GM23338 (cell line): ENCODE measurements around the gene KIAA0232. TPM values are rescaled to one million over a fixed set of nuclear protein-coding genes. Genes with fewer than 3 reads are reported as not detected.

Source experiments
- ATAC-seq: fragments of 200-7000 bp; cut with Tn5 transposase; 3 replicates; pipeline ENCODE4 v1.9.1; 2020
- DNase-seq: peaks from one replicate; pipeline ENCODE4 v3.0.0-alpha.2; 2015; ENCODE audit warnings: low spot score
- H2AFZ ChIP-seq: fragments of 200-600 bp; sonication (generic); 2 replicates; pipeline ENCODE4 v1.8.0; 2016; ENCODE audit warnings: antibody characterized with exemption, mild to moderate bottlenecking, moderate library complexity
- H3F3A ChIP-seq: fragments of 200-600 bp; sonication (generic); replicated peaks from 2 replicates; pipeline ENCODE4 v1.8.0; 2017; ENCODE audit warnings: antibody characterized with exemption, mixed run types, low read depth
- H3K27ac ChIP-seq: fragments of 200-600 bp; sonication (generic); 2 replicates; pipeline ENCODE4 v1.6.1; 2016; ENCODE audit warnings: low read depth
- H3K27me3 ChIP-seq: fragments of 200-600 bp; sonication (generic); 2 replicates; pipeline ENCODE4 v1.8.0; 2016; ENCODE audit warnings: mild to moderate bottlenecking, mixed run types, moderate library complexity; ENCODE audit not compliant: insufficient read depth
- H3K36me3 ChIP-seq: fragments of 200-600 bp; sonication (generic); 2 replicates; pipeline ENCODE4 v1.8.0; 2016; ENCODE audit warnings: mild to moderate bottlenecking; ENCODE audit not compliant: insufficient read depth
- H3K4me1 ChIP-seq: fragments of 200-600 bp; sonication (generic); 2 replicates; pipeline ENCODE4 v1.8.0; 2016; ENCODE audit warnings: mild to moderate bottlenecking, moderate library complexity; ENCODE audit not compliant: insufficient read depth
- H3K4me2 ChIP-seq: fragments of 200-600 bp; sonication (generic); 2 replicates; pipeline ENCODE4 v1.7.1; 2017; ENCODE audit warnings: mixed run types
- H3K4me3 ChIP-seq: fragments of 200-600 bp; sonication (generic); 2 replicates; pipeline ENCODE4 v1.6.1; 2016; ENCODE audit warnings: mixed run types
- H3K79me2 ChIP-seq: fragments of 200-600 bp; sonication (generic); replicated peaks from 2 replicates; pipeline ENCODE4 v1.8.0; 2017; ENCODE audit warnings: mild to moderate bottlenecking; ENCODE audit not compliant: insufficient read depth
- H3K9me2 ChIP-seq: fragments of 200-600 bp; sonication (generic); 2 replicates; pipeline ENCODE4 v1.8.0; 2017; ENCODE audit not compliant: insufficient read depth
- H4K20me1 ChIP-seq: fragments of 200-600 bp; sonication (generic); replicated peaks from 2 replicates; pipeline ENCODE4 v1.8.0; 2017; ENCODE audit warnings: mild to moderate bottlenecking; ENCODE audit not compliant: insufficient read depth
- H3K27ac Mint-ChIP-seq: 2 replicates; pipeline ENCODE4 v1.8.0; 2020; ENCODE audit warnings: inconsistent platforms, mild to moderate bottlenecking, moderate library complexity, mixed read lengths
- H3K27me3 Mint-ChIP-seq: 3 replicates; pipeline ENCODE4 v1.8.0; 2022; ENCODE audit warnings: low read depth, mild to moderate bottlenecking, moderate library complexity, mixed read lengths, inconsistent platforms; ENCODE audit not compliant: insufficient read depth, poor library complexity
- H3K36me3 Mint-ChIP-seq: 3 replicates; pipeline ENCODE4 v1.8.0; 2021; ENCODE audit warnings: low read depth, mild to moderate bottlenecking, inconsistent platforms, moderate library complexity, mixed read lengths
- H3K4me1 Mint-ChIP-seq: 3 replicates; pipeline ENCODE4 v1.8.0; 2020; ENCODE audit warnings: mild to moderate bottlenecking, inconsistent platforms, mixed read lengths
- H3K4me3 Mint-ChIP-seq: 3 replicates; pipeline ENCODE4 v1.8.0; 2021; ENCODE audit warnings: moderate library complexity, mild to moderate bottlenecking, inconsistent platforms, mixed read lengths
- H3K9me3 Mint-ChIP-seq: 3 replicates; pipeline ENCODE4 v1.8.0; 2020; ENCODE audit warnings: moderate library complexity, mild to moderate bottlenecking, inconsistent platforms, mixed read lengths
- CREB1 ChIP-seq: fragments of 250-450 bp; sonication (Bioruptor Pico); IDR thresholded peaks from 2 replicates; pipeline ENCODE4 v1.5.0; 2020; ENCODE audit warnings: low read depth, mild to moderate bottlenecking, moderate library complexity
- CTCF ChIP-seq, 2 experiments: fragments of 200-600 bp in 1 of 2; sonication (generic) in 1 of 2; conservative IDR thresholded peaks; 2 replicates each; pipeline versions ENCODE4 v1.5.1 to v1.6.1; 2016 to 2017; ENCODE audit warnings: antibody characterized with exemption in 2 of 2, low read depth in 2 of 2, mild to moderate bottlenecking in 2 of 2, moderate library complexity in 1 of 2
- ETS1 ChIP-seq: IDR thresholded peaks from 2 replicates; pipeline ENCODE4 v1.6.1; 2016; ENCODE audit warnings: antibody characterized with exemption
- EZH2 ChIP-seq: fragments of 200-600 bp; sonication (generic); IDR thresholded peaks from one replicate; pipeline ENCODE4 v1.8.0; 2017; ENCODE audit warnings: antibody characterized with exemption, mild to moderate bottlenecking, low read depth; ENCODE audit not compliant: unreplicated experiment
- EZH2phosphoT487 ChIP-seq: fragments of 200-600 bp; sonication (generic); IDR thresholded peaks from one replicate; pipeline ENCODE4 v1.8.1; 2018; ENCODE audit warnings: antibody characterized with exemption; ENCODE audit not compliant: unreplicated experiment
- JUNB ChIP-seq: IDR thresholded peaks from one replicate; pipeline ENCODE4 v1.6.1; 2016; ENCODE audit warnings: antibody characterized with exemption; ENCODE audit not compliant: unreplicated experiment
- NANOG ChIP-seq: IDR thresholded peaks from 2 replicates; pipeline ENCODE4 v1.6.1; 2016; ENCODE audit warnings: antibody characterized with exemption, borderline replicate concordance
- POLR2AphosphoS5 ChIP-seq: IDR thresholded peaks from 2 replicates; pipeline ENCODE4 v1.6.1; 2016; ENCODE audit warnings: antibody characterized with exemption, low read depth
- STAT1 ChIP-seq: IDR thresholded peaks from one replicate; pipeline ENCODE4 v1.6.1; 2016; ENCODE audit warnings: antibody characterized with exemption; ENCODE audit not compliant: unreplicated experiment
- ZNF114 ChIP-seq: fragments of 250-450 bp; sonication (Bioruptor Pico); IDR thresholded peaks from 2 replicates; pipeline ENCODE4 v1.5.0; 2020; ENCODE audit warnings: mild to moderate bottlenecking, moderate library complexity
- ZNF331 ChIP-seq: fragments of 250-450 bp; sonication (Bioruptor Pico); IDR thresholded peaks from 2 replicates; pipeline ENCODE4 v1.5.0; 2020; ENCODE audit warnings: low read depth, mild to moderate bottlenecking, moderate library complexity
- polyA plus RNA-seq: library from polyadenylated mRNA; unstranded; fragments of >200 nt; fragmentation: Nextera tagmentation; extraction: Ambion mirVana; gene quantifications from 2 replicates; pipeline ENCODE4 v1.2.1, GENCODE V29; 2016
- total RNA-seq: library from RNA; depleted of rRNA; stranded (reverse); fragments of >200 nt; shearing (Covaris generic); gene quantifications from 2 replicates; pipeline ENCODE4 v1.2.3, GENCODE V29; 2014
- TF ChIP-seq, protein P1 (sequence below): fragments of 250-450 bp; sonication (Bioruptor Pico); IDR thresholded peaks from 2 replicates; pipeline ENCODE4 v1.5.0; 2020; ENCODE audit warnings: mild to moderate bottlenecking, moderate library complexity
- TF ChIP-seq, protein P2 (sequence below): IDR thresholded peaks from one replicate; pipeline ENCODE4 v1.6.1; 2018; ENCODE audit warnings: antibody characterized with exemption; ENCODE audit not compliant: unreplicated experiment

Gene KIAA0232
- total and polyA plus RNA-seq, 2 experiments from 2014 or later, result 14.3 to 34.9 TPM

DNA sequence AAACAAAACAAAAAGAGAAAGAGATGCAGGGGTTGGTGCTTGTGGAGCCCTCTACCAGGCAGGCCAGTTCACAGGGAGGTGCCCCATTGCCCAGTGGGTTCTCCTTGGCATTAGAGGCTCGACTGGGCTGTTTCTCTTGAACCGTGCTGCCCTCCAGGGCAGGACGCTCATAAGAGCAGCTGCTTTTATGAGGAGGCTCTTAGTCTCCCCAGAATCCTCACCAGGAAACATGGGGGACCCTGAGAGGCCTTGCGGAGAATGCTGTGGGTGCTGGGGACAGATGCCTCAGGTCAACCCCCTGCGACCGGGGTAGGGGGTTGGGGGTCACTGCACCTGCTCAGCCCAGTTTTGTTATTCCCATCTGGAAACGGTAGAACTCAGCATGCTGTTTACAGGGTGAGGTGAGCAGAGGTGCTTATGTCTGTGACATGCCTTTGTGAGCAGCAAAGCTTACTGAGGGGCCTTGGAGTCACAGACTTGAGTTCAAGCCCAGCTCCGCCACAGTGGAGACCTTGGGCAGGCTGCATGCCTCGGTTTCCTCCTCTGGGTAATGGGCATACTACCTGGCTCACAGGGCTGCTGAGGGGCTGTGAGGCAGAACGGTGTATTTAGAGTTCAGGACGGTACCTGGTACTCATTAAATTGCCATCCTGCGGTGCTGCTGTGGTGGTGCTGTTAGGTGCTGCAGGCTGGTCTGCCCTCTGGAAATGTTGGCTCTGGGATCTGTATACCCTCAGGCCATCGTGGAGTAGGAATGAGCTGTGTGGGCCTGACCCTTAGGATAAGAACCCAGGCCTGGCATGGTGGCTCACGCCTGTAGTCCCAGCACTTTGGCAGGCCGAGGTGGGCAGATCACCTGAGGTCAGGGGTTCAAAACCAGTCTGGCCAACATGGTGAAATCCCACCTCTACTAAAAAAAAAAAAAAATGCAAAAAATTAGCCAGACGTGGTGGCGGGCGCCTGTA lies 132.8 kb downstream of the KIAA0232 start:
- no peak for ATAC-seq
- H3K36me3 Mint-ChIP-seq, result no peaks in the 10 kb centered on the region
- Histone ChIP-seq H3K4me2 (no peak overlapping the region), H3K4me3 (no peak overlapping the region), H3K36me3 (no peaks in the 10 kb centered on the region), H2AFZ (no peak overlapping the region), H3K79me2 (peaks cover 59% of the 10 kb centered on the region), H4K20me1 (peaks cover 18% of the 10 kb centered on the region), H3K27ac (no peak overlapping the region), H3K9me2 (no peaks in the 10 kb centered on the region), H3F3A (0 out of 2 replicates have a peak, but pooled peaks cover 5% of the 10 kb centered on the region), H3K27me3 (peaks cover 9% of the 10 kb centered on the region), H3K4me1 (peaks cover 11% of the 10 kb centered on the region; the same call in 1 of the 2 replicates)
- peaks cover 23% of the 10 kb centered on the region for H3K27me3 Mint-ChIP-seq
- H3K4me1 Mint-ChIP-seq, result peaks cover 40% of the 10 kb centered on the region
- H3K9me3 Mint-ChIP-seq, result no peaks in the 10 kb centered on the region
- no peak overlapping the region for H3K4me3 Mint-ChIP-seq
- no peak for DNase-seq
- TF ChIP-seq, protein P1, sequence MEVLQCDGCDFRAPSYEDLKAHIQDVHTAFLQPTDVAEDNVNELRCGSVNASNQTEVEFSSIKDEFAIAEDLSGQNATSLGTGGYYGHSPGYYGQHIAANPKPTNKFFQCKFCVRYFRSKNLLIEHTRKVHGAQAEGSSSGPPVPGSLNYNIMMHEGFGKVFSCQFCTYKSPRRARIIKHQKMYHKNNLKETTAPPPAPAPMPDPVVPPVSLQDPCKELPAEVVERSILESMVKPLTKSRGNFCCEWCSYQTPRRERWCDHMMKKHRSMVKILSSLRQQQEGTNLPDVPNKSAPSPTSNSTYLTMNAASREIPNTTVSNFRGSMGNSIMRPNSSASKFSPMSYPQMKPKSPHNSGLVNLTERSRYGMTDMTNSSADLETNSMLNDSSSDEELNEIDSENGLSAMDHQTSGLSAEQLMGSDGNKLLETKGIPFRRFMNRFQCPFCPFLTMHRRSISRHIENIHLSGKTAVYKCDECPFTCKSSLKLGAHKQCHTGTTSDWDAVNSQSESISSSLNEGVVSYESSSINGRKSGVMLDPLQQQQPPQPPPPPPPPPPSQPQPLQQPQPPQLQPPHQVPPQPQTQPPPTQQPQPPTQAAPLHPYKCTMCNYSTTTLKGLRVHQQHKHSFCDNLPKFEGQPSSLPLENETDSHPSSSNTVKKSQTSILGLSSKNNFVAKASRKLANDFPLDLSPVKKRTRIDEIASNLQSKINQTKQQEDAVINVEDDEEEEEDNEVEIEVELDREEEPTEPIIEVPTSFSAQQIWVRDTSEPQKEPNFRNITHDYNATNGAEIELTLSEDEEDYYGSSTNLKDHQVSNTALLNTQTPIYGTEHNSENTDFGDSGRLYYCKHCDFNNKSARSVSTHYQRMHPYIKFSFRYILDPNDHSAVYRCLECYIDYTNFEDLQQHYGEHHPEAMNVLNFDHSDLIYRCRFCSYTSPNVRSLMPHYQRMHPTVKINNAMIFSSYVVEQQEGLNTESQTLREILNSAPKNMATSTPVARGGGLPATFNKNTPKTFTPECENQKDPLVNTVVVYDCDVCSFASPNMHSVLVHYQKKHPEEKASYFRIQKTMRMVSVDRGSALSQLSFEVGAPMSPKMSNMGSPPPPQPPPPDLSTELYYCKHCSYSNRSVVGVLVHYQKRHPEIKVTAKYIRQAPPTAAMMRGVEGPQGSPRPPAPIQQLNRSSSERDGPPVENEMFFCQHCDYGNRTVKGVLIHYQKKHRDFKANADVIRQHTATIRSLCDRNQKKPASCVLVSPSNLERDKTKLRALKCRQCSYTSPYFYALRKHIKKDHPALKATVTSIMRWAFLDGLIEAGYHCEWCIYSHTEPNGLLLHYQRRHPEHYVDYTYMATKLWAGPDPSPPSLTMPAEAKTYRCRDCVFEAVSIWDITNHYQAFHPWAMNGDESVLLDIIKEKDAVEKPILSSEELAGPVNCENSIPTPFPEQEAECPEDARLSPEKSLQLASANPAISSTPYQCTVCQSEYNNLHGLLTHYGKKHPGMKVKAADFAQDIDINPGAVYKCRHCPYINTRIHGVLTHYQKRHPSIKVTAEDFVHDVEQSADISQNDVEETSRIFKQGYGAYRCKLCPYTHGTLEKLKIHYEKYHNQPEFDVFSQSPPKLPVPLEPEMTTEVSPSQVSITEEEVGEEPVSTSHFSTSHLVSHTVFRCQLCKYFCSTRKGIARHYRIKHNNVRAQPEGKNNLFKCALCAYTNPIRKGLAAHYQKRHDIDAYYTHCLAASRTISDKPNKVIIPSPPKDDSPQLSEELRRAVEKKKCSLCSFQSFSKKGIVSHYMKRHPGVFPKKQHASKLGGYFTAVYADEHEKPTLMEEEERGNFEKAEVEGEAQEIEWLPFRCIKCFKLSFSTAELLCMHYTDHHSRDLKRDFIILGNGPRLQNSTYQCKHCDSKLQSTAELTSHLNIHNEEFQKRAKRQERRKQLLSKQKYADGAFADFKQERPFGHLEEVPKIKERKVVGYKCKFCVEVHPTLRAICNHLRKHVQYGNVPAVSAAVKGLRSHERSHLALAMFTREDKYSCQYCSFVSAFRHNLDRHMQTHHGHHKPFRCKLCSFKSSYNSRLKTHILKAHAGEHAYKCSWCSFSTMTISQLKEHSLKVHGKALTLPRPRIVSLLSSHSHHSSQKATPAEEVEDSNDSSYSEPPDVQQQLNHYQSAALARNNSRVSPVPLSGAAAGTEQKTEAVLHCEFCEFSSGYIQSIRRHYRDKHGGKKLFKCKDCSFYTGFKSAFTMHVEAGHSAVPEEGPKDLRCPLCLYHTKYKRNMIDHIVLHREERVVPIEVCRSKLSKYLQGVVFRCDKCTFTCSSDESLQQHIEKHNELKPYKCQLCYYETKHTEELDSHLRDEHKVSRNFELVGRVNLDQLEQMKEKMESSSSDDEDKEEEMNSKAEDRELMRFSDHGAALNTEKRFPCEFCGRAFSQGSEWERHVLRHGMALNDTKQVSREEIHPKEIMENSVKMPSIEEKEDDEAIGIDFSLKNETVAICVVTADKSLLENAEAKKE, result no peak
- TF ChIP-seq CREB1 (no peak), ETS1 (no peak), ZNF331 (CRISPR knock-in tag) (no peak), EZH2phosphoT487 (no peak), EZH2 (no peak), JUNB (no peak), CTCF (conservative IDR thresholded peaks at IDR 0.05; ENCODE audit: low read depth in 2 of 2) (no peak), NANOG (no peak), ZNF114 (CRISPR knock-in tag) (no peak), STAT1 (no peak), POLR2AphosphoS5 (no peak)
- TF ChIP-seq, protein P2, sequence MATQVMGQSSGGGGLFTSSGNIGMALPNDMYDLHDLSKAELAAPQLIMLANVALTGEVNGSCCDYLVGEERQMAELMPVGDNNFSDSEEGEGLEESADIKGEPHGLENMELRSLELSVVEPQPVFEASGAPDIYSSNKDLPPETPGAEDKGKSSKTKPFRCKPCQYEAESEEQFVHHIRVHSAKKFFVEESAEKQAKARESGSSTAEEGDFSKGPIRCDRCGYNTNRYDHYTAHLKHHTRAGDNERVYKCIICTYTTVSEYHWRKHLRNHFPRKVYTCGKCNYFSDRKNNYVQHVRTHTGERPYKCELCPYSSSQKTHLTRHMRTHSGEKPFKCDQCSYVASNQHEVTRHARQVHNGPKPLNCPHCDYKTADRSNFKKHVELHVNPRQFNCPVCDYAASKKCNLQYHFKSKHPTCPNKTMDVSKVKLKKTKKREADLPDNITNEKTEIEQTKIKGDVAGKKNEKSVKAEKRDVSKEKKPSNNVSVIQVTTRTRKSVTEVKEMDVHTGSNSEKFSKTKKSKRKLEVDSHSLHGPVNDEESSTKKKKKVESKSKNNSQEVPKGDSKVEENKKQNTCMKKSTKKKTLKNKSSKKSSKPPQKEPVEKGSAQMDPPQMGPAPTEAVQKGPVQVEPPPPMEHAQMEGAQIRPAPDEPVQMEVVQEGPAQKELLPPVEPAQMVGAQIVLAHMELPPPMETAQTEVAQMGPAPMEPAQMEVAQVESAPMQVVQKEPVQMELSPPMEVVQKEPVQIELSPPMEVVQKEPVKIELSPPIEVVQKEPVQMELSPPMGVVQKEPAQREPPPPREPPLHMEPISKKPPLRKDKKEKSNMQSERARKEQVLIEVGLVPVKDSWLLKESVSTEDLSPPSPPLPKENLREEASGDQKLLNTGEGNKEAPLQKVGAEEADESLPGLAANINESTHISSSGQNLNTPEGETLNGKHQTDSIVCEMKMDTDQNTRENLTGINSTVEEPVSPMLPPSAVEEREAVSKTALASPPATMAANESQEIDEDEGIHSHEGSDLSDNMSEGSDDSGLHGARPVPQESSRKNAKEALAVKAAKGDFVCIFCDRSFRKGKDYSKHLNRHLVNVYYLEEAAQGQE, result no peak
- no peak overlapping the region for H3K27ac Mint-ChIP-seq
